Ascending aorta (tissue), 2 donors: ENCODE data around the gene HSD3B7. TPM values are rescaled to one million over a fixed set of nuclear protein-coding genes. Genes with fewer than 3 reads are reported as not detected.

Experiments used
- DNase-seq, 2 donors: peaks; one replicate each; pipeline ENCODE4 v3.0.0-alpha.2; 2019; ENCODE audit warnings: low spot score in 2 of 2
- H3K27ac ChIP-seq, 2 donors: fragments of 200-600 bp; sonication (generic); one replicate each; pipeline ENCODE4 v1.5.1; 2016 to 2017; ENCODE audit warnings: mild to moderate bottlenecking in 1 of 2
- H3K27me3 ChIP-seq: fragments of 200-600 bp; sonication (generic); one replicate; pipeline ENCODE4 v1.5.1; 2017
- H3K36me3 ChIP-seq, 2 donors: fragments of 200-600 bp; sonication (generic); one replicate each; pipeline ENCODE4 v1.5.1; 2016
- H3K4me1 ChIP-seq, 2 donors: fragments of 200-600 bp; sonication (generic); one replicate each; pipeline ENCODE4 v1.5.1; 2016 to 2017; ENCODE audit warnings: mild to moderate bottlenecking in 1 of 2
- H3K4me3 ChIP-seq, 2 donors: fragments of 200-600 bp; sonication (generic); one replicate each; pipeline ENCODE4 v1.5.1; 2016 to 2017; ENCODE audit warnings: mild to moderate bottlenecking in 1 of 2
- H3K9me3 ChIP-seq, 2 donors: fragments of 200-600 bp; sonication (generic); one replicate each; pipeline ENCODE4 v1.5.1; 2016
- CTCF ChIP-seq, 3 experiments: fragments of 200-600 bp in 2 of 3; fragments of 450-650 bp in 1 of 3; sonication (generic) in 2 of 3; IDR thresholded peaks; one replicate each; pipeline ENCODE4 v1.5.1; 2016 to 2019; ENCODE audit warnings: antibody characterized with exemption in 3 of 3, mild to moderate bottlenecking in 1 of 3, moderate library complexity in 1 of 3
- intact Hi-C: fragments of 100-400 bp; cut with DNase I; formaldehyde crosslinking; loops from one replicate; pipeline ENCODE4 v1.15.1; 2023
- total RNA-seq: library from RNA; depleted of rRNA; stranded (reverse); fragments of >200 nt; gene quantifications from one replicate; pipeline ENCODE4 v1.1.0, GENCODE V29; 2016

Gene HSD3B7
- total RNA-seq, 1 donor from 2014 or later, result 35.2 TPM

GRCh38 chr16:30949650-30950515 lies 35.1 kb upstream of the HSD3B7 start:
- Histone ChIP-seq H3K4me1 (peaks cover 11 to 33% of the 10 kb centered on the region in 2 donors), H3K4me3 (peak overlapping the region; percentile 81 to 92), H3K36me3 (peaks cover 3% of the 10 kb centered on the region in 2 donors), H3K27ac (peak overlapping the region; percentile 90 to 93), H3K9me3 (no peaks in the 10 kb centered on the region), H3K27me3 (no peaks in the 10 kb centered on the region)
- TF ChIP-seq CTCF (IDR thresholded peaks at IDR 0.05), result no peak
- intact Hi-C loops, result loop anchor here (2.0 kb wide), 1 partner anchor 27 kb away; the partner anchor contains the start of gene FBXL19
- peak; percentile 66 to 91 for DNase-seq

- no peak for DNase-seq
- Histone ChIP-seq H3K36me3 (peaks cover 0 to 3% of the 10 kb centered on the region in 2 donors), H3K9me3 (no peaks in the 10 kb centered on the region), H3K4me3 (peak overlapping the region; percentile 81 to 92), H3K27ac (peak overlapping the region; percentile 90 to 93), H3K4me1 (peaks cover 11 to 33% of the 10 kb centered on the region in 2 donors), H3K27me3 (no peaks in the 10 kb centered on the region)
- intact Hi-C loops, result no loop called here
- TF ChIP-seq CTCF (IDR thresholded peaks at IDR 0.05), result no peak
Observed at GRCh38 chr16:30950516-30951065, 34.4 kb upstream of the HSD3B7 start.

GRCh38 chr16:30951193-30951592 lies 33.8 kb upstream of the HSD3B7 start:
- H3K27ac ChIP-seq, result peak overlapping the region; percentile 90 to 93
- intact Hi-C loops, result no loop called here

GRCh38 chr16:30951750-30952149 lies 33.3 kb upstream of the HSD3B7 start:
- no peaks in the 10 kb centered on the region for H3K27me3 ChIP-seq
- peaks cover 11 to 35% of the 10 kb centered on the region in 2 donors for H3K4me1 ChIP-seq
- H3K4me3 ChIP-seq, result no peak overlapping the region
- intact Hi-C loops, result no loop called here
- no peaks in the 10 kb centered on the region for H3K9me3 ChIP-seq
- DNase-seq, result peak in 1 of 2 donors; percentile 91
- H3K27ac ChIP-seq, result peak overlapping the region; percentile 90 to 93
- no peak for TF ChIP-seq CTCF (IDR thresholded peaks at IDR 0.05)
- peaks cover 0 to 3% of the 10 kb centered on the region in 2 donors for H3K36me3 ChIP-seq

More at GRCh38 chr16:30951193-30951592, 33.8 kb upstream of the HSD3B7 start:
- Histone ChIP-seq H3K9me3 (no peaks in the 10 kb centered on the region), H3K36me3 (peaks cover 0 to 3% of the 10 kb centered on the region in 2 donors), H3K4me1 (peaks cover 11 to 33% of the 10 kb centered on the region in 2 donors), H3K4me3 (no peak overlapping the region), H3K27me3 (no peaks in the 10 kb centered on the region)
- TF ChIP-seq CTCF (IDR thresholded peaks at IDR 0.05), result no peak
- no peak for DNase-seq

GRCh38 chr16:30953111-30953510 lies 31.9 kb upstream of the HSD3B7 start:
- intact Hi-C loops, result no loop called here

More at GRCh38 chr16:30953111-30953510, 31.9 kb upstream of the HSD3B7 start:
- H3K4me1 ChIP-seq, result peaks cover 11 to 33% of the 10 kb centered on the region in 2 donors
- H3K27ac ChIP-seq, result peak overlapping the region; percentile 17 to 93
- H3K4me3 ChIP-seq, result no peak overlapping the region
- no peaks in the 10 kb centered on the region for H3K9me3 ChIP-seq
- no peak for DNase-seq
- H3K27me3 ChIP-seq, result no peaks in the 10 kb centered on the region
- H3K36me3 ChIP-seq, result no peaks in the 10 kb centered on the region
- no peak for TF ChIP-seq CTCF (IDR thresholded peaks at IDR 0.05)
